Panc1 (cell line): ENCODE data around the gene TMEM233.

ENCODE experiments used
- CTCF ChIP-seq: fragments of 450-650 bp; IDR thresholded peaks from 2 replicates; pipeline ENCODE4 v1.5.1; 2017; ENCODE audit warnings: mild to moderate bottlenecking
- POLR2AphosphoS5 ChIP-seq: IDR thresholded peaks from 2 replicates; pipeline ENCODE4 v1.6.1; 2012; ENCODE audit warnings: mild to moderate bottlenecking, low read depth, low read length, moderate library complexity
- REST ChIP-seq, 2 experiments: IDR thresholded peaks; 2 replicates each; pipeline ENCODE4 v1.6.1; 2011 to 2012; ENCODE audit warnings: low read depth in 2 of 2, control low read depth in 1 of 2, low read length in 1 of 2, mild to moderate bottlenecking in 1 of 2, moderate library complexity in 1 of 2; ENCODE audit not compliant: insufficient read depth in 1 of 2
- TCF7L2 ChIP-seq: IDR thresholded peaks from 2 replicates; pipeline ENCODE4 v1.6.1; 2011; ENCODE audit warnings: mild to moderate bottlenecking, low read depth, low read length, inconsistent platforms

GRCh38 chr12:119621878-119622277, 28.3 kb downstream of the TMEM233 start:
- TF ChIP-seq CTCF: no peak
- no peak for TF ChIP-seq TCF7L2
- TF ChIP-seq POLR2AphosphoS5: no peak
- TF ChIP-seq REST (IDR thresholded peaks at IDR 0.05; ENCODE audit: insufficient read depth in 1 of 2, low read depth in 2 of 2, low read length in 1 of 2): no peak
